Measurements from ENCODE around the gene RPL11. TPM values are rescaled to one million over a fixed set of nuclear protein-coding genes. Genes with fewer than 3 reads are reported as not detected.
A peak's percentile ranks its signal among the peaks of the same experiment; 100 is the strongest.
"Not testable (repeated sequence)": the region's sequence is repeated elsewhere in the genome, so short reads cannot be mapped to it uniquely, and the experiment has no call there.

Gene RPL11
- total RNA-seq, 2 experiments from 2014 or later: 844 to 1,001 TPM

- no peak for DNase-seq
- Mint-ChIP-seq H3K4me3 (no peak overlapping the region), H3K27ac (peak overlapping the region; percentile 47), H3K27me3 (no peaks in the 10 kb centered on the region), H3K9me3 (ENCODE audit: low read depth) (no peaks in the 10 kb centered on the region), H3K36me3 (peaks cover 2% of the 10 kb centered on the region), H3K4me1 (peaks cover 15% of the 10 kb centered on the region)
- peak; percentile 63 for ATAC-seq
- CTCF ChIA-PET: interaction anchor here (1.1 kb wide), 1 partner anchor 83 kb away, joined by 4 read pairs; no protein-coding TSS in a partner anchor
Observed at GRCh38 chr1:23720256-23720995, 28.8 kb downstream of the RPL11 start.

- CTCF ChIA-PET: interaction anchor here (0.7 kb wide), 1 partner anchor 225 kb away, joined by 3 read pairs; no protein-coding TSS in a partner anchor
- no peak for DNase-seq
- ATAC-seq: no peak
- Mint-ChIP-seq H3K36me3 (no peaks in the 10 kb centered on the region), H3K9me3 (ENCODE audit: low read depth) (no peaks in the 10 kb centered on the region), H3K4me3 (no peak overlapping the region), H3K4me1 (peaks cover 15% of the 10 kb centered on the region), H3K27ac (no peak overlapping the region), H3K27me3 (no peaks in the 10 kb centered on the region)
Observed at GRCh38 chr1:23722652-23723051, 31.0 kb downstream of the RPL11 start.

- H3K36me3 Mint-ChIP-seq: peaks cover 2% of the 10 kb centered on the region
Observed at GRCh38 chr1:23726686-23727085, 35.1 kb downstream of the RPL11 start.

GRCh38 chr1:23727362-23727811 is 35.8 kb downstream of the RPL11 start:
- DNase-seq: no peak
- ATAC-seq: no peak
- Mint-ChIP-seq H3K4me3 (no peak overlapping the region), H3K4me1 (peaks cover 2% of the 10 kb centered on the region), H3K36me3 (peaks cover 2% of the 10 kb centered on the region), H3K9me3 (ENCODE audit: low read depth) (no peaks in the 10 kb centered on the region), H3K27ac (no peak overlapping the region), H3K27me3 (no peaks in the 10 kb centered on the region)
- CTCF ChIA-PET: no interaction called here

More at GRCh38 chr1:23726686-23727085, 35.1 kb downstream of the RPL11 start:
- H3K4me1 Mint-ChIP-seq: peaks cover 2% of the 10 kb centered on the region
- no peak overlapping the region for H3K27ac Mint-ChIP-seq
- CTCF ChIA-PET: interaction anchor here (0.6 kb wide), 1 partner anchor 743 kb away, joined by 3 read pairs; no protein-coding TSS in a partner anchor
- H3K27me3 Mint-ChIP-seq: no peaks in the 10 kb centered on the region
- no peak overlapping the region for H3K4me3 Mint-ChIP-seq
- DNase-seq: no peak
- no peaks in the 10 kb centered on the region for H3K9me3 Mint-ChIP-seq (ENCODE audit: low read depth)
- ATAC-seq: no peak

- DNase-seq: no peak
- no peak overlapping the region for H3K27ac Mint-ChIP-seq
- CTCF ChIA-PET: interaction anchor here (0.7 kb wide), 1 partner anchor 293 kb away, joined by 3 read pairs; no protein-coding TSS in a partner anchor
- no peaks in the 10 kb centered on the region for H3K9me3 Mint-ChIP-seq (ENCODE audit: low read depth)
- peaks cover 15% of the 10 kb centered on the region for H3K4me1 Mint-ChIP-seq
- no peak overlapping the region for H3K4me3 Mint-ChIP-seq
- no peaks in the 10 kb centered on the region for H3K27me3 Mint-ChIP-seq
- ATAC-seq: no peak
- H3K36me3 Mint-ChIP-seq: peaks cover 3% of the 10 kb centered on the region
Observed at GRCh38 chr1:23732363-23733224, 41.0 kb downstream of the RPL11 start.

- not testable (repeated sequence) for H3K27ac Mint-ChIP-seq; H3K4me3 Mint-ChIP-seq; H3K9me3 Mint-ChIP-seq (ENCODE audit: low read depth); H3K36me3 Mint-ChIP-seq; ATAC-seq; H3K27me3 Mint-ChIP-seq; DNase-seq
- peaks cover 18% of the 10 kb centered on the region for H3K4me1 Mint-ChIP-seq
- CTCF ChIA-PET: interaction anchor here (0.7 to 1.4 kb wide), 4 partner anchors 10 to 294 kb away, joined by 3 to 4 read pairs (median 4); partner anchors contain the start of gene ELOA
Observed at GRCh38 chr1:23733281-23733680, 41.7 kb downstream of the RPL11 start.

GRCh38 chr1:23736437-23737134 is 45.0 kb downstream of the RPL11 start:
- H3K27ac Mint-ChIP-seq: no peak overlapping the region
- peak; percentile 64 for DNase-seq
- H3K27me3 Mint-ChIP-seq: no peaks in the 10 kb centered on the region
- H3K4me1 Mint-ChIP-seq: peaks cover 18% of the 10 kb centered on the region
- no peaks in the 10 kb centered on the region for H3K9me3 Mint-ChIP-seq (ENCODE audit: low read depth)
- CTCF ChIA-PET: interaction anchor here (1.2 kb wide), 1 partner anchor 240 kb away, joined by 3 read pairs; no protein-coding TSS in a partner anchor
- peaks cover 2% of the 10 kb centered on the region for H3K36me3 Mint-ChIP-seq
- peak; percentile 27 for ATAC-seq
- no peak overlapping the region for H3K4me3 Mint-ChIP-seq

GRCh38 chr1:23741609-23742008 is 50.0 kb downstream of the RPL11 start:
- CTCF ChIA-PET: no interaction called here

GRCh38 chr1:23742670-23743286 is 51.2 kb downstream of the RPL11 start:
- Mint-ChIP-seq H3K27me3 (no peaks in the 10 kb centered on the region), H3K4me1 (peaks cover 42% of the 10 kb centered on the region), H3K27ac (peak overlapping the region; percentile 87), H3K36me3 (peaks cover 11% of the 10 kb centered on the region), H3K4me3 (peak overlapping the region; percentile 83), H3K9me3 (ENCODE audit: low read depth) (no peaks in the 10 kb centered on the region)
- CTCF ChIA-PET: interaction anchor here (1.0 to 4.0 kb wide), 5 partner anchors 9 to 214 kb away, joined by 3 to 23 read pairs (median 4); partner anchors contain the start of gene RPL11
- DNase-seq (peak; percentile 51), ATAC-seq (peak; percentile 29)

More at GRCh38 chr1:23741609-23742008, 50.0 kb downstream of the RPL11 start:
- H3K27ac Mint-ChIP-seq: no peak overlapping the region
- H3K9me3 Mint-ChIP-seq (ENCODE audit: low read depth): no peaks in the 10 kb centered on the region
- no peak for DNase-seq
- no peak for ATAC-seq
- peaks cover 37% of the 10 kb centered on the region for H3K4me1 Mint-ChIP-seq
- peaks cover 7% of the 10 kb centered on the region for H3K36me3 Mint-ChIP-seq
- H3K27me3 Mint-ChIP-seq: no peaks in the 10 kb centered on the region
- no peak overlapping the region for H3K4me3 Mint-ChIP-seq

GRCh38 chr1:23743287-23744152 is 51.9 kb downstream of the RPL11 start, which contains the start of gene ELOA:
ELOA (plus strand) TSS chr1:23743471; CDS start chr1:23743504, 33 bp downstream.
- DNase-seq (peak; percentile 87), ATAC-seq (peak; percentile 95)
- Mint-ChIP-seq H3K4me3 (peak within 1 kb of the TSS; percentile 85), H3K36me3 (peaks cover 12% of the 10 kb centered on the region), H3K4me1 (peaks cover 45% of the 10 kb centered on the region), H3K27ac (peak within 1 kb of the TSS; percentile 92), H3K9me3 (ENCODE audit: low read depth) (no peaks in the 10 kb centered on the region), H3K27me3 (no peaks in the 10 kb centered on the region)
- CTCF ChIA-PET: interaction anchor here (0.7 to 4.0 kb wide), 11 partner anchors 8 to 246 kb away, joined by 3 to 23 read pairs (median 4); partner anchors contain the start of gene RPL11

GRCh38 chr1:23745515-23745914 is 53.9 kb downstream of the RPL11 start:
- no peaks in the 10 kb centered on the region for H3K27me3 Mint-ChIP-seq
- peaks cover 53% of the 10 kb centered on the region for H3K4me1 Mint-ChIP-seq
- peak overlapping the region; percentile 85 for H3K4me3 Mint-ChIP-seq
- peaks cover 15% of the 10 kb centered on the region for H3K36me3 Mint-ChIP-seq
- peak overlapping the region; percentile 46 for H3K27ac Mint-ChIP-seq
- CTCF ChIA-PET: interaction anchor here (0.8 to 4.0 kb wide), 10 partner anchors 16 to 842 kb away, joined by 3 to 23 read pairs (median 3); partner anchors contain the start of gene RPL11
- ATAC-seq (no peak), DNase-seq (no peak)
- no peaks in the 10 kb centered on the region for H3K9me3 Mint-ChIP-seq (ENCODE audit: low read depth)
